HL-60/S4 (cell line): ENCODE measurements around the gene SMPD4.
"Not testable (repeated sequence)": the region's sequence is repeated elsewhere in the genome, so short reads cannot be mapped to it uniquely, and the experiment has no call there.

Experiments used
- in situ Hi-C: fragments of 300-500 bp; cut with MboI; formaldehyde crosslinking; loops from 2 replicates; pipeline ENCODE4 v1.14.3; 2022; ENCODE audit warnings: low sequenced_read_pairs

SMPD4 gene, protein sequence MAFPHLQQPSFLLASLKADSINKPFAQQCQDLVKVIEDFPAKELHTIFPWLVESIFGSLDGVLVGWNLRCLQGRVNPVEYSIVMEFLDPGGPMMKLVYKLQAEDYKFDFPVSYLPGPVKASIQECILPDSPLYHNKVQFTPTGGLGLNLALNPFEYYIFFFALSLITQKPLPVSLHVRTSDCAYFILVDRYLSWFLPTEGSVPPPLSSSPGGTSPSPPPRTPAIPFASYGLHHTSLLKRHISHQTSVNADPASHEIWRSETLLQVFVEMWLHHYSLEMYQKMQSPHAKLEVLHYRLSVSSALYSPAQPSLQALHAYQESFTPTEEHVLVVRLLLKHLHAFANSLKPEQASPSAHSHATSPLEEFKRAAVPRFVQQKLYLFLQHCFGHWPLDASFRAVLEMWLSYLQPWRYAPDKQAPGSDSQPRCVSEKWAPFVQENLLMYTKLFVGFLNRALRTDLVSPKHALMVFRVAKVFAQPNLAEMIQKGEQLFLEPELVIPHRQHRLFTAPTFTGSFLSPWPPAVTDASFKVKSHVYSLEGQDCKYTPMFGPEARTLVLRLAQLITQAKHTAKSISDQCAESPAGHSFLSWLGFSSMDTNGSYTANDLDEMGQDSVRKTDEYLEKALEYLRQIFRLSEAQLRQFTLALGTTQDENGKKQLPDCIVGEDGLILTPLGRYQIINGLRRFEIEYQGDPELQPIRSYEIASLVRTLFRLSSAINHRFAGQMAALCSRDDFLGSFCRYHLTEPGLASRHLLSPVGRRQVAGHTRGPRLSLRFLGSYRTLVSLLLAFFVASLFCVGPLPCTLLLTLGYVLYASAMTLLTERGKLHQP

DNA sequence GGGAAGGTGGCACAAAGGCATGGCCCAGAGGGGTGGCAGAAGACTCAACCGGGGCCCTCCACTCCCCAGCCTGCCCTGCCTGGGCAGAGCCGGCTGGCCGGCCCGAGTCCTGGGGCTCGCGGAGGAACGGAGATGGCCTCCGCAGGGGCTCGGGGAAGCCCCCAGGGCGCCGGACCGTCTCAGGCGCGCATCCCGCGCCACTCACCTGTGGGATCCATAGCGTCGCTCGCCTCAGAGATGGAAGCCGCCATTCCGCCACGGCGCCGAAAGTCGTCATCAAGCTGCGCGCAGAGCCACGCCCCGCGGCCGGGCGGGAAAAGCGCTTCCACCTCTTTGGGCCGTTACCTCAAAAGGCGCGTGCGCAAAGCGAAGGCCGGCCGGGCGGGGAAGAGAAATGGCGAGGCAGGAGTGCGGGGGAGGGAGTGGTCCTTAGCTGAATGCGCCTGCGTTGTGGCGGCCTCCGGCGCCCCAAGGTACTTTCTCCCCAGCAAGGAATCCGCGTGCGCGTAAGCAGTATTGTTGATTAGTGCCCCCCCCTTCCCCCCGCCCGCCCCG lies at the start of gene SMPD4:
TSS of gene SMPD4 (minus strand) at position 278 of the 555 bp plus-strand sequence. CDS start 5,010 bp downstream, outside the sequence.
- in situ Hi-C loops: no loop called here

GRCh38 chr2:130230907-130231306 lies 49.5 kb upstream of the SMPD4 start:
- in situ Hi-C loops: not testable (repeated sequence)

DNA sequence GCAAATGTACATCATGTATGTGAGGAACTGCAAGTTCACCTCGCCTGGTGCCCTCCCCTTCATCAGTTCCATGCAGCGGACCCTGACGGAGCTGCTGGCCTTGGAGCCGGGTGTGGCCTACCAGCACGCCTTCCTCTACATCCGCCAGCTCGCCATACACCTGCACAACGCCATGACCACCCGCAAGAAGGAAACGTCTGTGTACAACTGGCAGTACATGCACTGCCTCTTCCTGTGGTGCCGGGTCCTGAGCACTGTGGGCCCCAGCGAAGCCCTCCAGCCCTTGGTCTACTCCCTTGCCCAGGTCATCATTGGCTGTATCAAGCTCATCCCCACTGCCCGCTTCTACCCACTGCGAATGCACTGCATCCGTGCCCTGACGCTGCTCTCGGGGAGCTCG lies 49.0 kb upstream of the SMPD4 start:
- in situ Hi-C loops: not testable (repeated sequence)

DNA sequence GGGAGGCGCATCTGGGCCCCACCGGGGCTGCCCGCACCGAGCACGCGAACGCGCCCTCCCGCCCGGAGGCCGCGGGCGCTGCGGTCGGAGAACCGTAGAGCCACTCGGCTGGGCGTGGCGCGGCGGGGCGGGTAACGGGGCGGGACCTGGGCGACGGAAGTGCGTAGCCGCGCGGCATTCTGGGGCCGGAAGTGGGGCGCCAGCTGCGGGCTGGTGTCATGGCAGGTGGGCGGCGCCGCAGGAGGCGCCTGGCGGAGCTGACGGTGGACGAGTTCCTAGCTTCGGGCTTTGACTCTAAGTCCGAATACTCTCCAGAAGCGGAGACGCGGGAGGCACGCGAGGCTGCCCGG lies 47.7 kb upstream of the SMPD4 start:
- in situ Hi-C loops: not testable (repeated sequence)

DNA sequence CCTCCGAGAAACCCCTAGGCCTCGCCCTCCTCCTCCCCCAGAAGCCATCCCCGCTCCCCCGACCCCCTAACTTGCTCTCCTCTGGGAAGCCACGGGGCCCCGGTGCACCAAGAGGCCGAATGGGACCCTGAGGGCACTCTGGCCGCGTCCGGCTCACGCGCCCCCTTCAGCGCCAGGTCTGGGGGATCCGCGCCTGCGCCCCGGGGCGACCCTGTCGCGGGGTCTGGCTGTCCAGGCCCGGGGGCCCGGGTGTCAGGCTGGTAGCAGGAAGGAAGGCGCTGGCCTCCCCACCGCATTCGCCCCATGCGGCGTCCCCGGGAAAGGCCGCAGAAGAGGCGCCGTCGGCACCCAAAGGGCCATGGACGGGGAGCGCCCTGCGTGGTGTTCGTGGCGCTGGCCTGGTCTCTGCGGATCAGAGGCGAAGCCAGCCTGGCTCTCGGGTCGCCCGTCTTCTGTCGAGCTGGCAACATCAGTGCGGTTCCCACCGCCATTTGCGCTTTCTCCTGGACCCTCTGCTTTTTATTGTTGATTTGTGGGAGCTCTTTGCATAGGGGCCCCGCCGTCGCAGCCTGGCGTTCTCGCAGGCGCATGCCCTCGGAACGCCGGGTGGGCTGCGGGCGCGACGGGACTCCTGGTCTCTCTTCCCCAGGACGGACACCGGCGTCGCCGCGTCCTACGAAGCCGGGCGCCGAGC lies 47.2 kb upstream of the SMPD4 start:
- in situ Hi-C loops: not testable (repeated sequence)

DNA sequence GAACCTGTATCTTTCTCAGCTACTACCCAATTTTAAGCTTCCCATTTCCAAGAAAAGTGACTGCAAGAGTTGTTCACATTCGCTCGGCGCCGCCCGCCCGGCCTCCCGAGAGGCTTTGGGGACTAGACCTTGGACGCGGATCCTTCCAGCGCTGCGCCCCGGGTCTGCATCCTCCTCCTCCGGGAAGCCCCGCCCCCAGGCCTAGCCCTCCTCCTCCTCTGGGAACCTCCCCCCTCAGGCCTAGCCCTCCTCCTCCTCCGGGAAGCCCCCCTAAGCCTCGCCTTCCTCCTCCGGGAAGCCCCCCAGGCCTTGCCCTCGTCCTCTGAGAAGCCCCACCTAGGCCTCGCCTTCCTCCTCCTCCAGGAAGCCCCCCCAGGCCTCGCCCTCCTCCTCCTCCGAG lies 46.6 kb upstream of the SMPD4 start:
- in situ Hi-C loops: not testable (repeated sequence)

GRCh38 chr2:130222523-130222922 lies 41.1 kb upstream of the SMPD4 start:
- in situ Hi-C loops: not testable (repeated sequence)

- in situ Hi-C loops: not testable (repeated sequence)
Observed at GRCh38 chr2:130220505-130220904, 39.1 kb upstream of the SMPD4 start.

DNA sequence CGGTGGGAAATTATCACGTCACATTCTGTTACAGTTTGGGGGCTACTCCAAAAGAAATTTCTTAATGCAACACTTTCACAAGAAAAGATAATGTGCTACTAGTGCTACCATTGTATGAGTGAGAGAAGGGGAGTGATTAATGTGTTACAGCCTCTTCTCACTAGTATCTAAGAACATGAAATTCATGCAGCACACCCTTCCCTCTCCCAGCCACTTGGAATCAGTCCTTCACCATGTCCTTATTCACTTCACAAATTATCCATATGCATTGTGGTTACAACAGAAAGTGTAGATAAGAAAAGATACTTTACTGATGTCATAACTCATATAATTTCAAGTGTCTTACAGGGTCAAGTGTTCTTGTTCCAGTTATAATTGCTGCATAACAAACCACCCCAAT lies 37.7 kb upstream of the SMPD4 start:
- in situ Hi-C loops: not testable (repeated sequence)

DNA sequence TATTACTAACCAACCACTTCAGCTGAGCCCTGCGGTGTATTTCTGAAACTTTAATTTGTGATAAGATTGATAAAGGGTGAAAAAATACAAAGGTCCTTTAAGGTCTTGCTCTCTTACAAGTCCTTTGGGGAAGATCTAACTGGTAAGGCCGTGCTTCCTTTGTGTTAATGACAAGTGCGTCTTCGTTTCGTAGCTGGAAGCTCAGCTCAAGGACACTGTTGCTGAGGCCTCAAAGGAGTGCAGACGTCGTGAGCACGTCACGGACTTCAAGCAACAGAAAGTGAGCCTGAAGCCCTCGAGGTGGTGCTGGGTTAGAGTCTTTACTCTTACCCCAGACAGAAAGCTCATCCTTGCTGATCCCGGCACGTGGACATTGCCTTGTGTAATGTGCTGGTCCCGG lies 25.6 kb upstream of the SMPD4 start:
- in situ Hi-C loops: not testable (repeated sequence)

- in situ Hi-C loops: not testable (repeated sequence)
Observed at GRCh38 chr2:130203150-130203549, 21.7 kb upstream of the SMPD4 start.

GRCh38 chr2:130202518-130202917 lies 21.1 kb upstream of the SMPD4 start:
- in situ Hi-C loops: not testable (repeated sequence)

GRCh38 chr2:130198343-130198742 lies 16.9 kb upstream of the SMPD4 start, which contains the start of gene TUBA3E:
TSS of gene TUBA3E (minus strand) at chr2:130198439. CDS start at chr2:130198360, 79 bp downstream.
- in situ Hi-C loops: no loop called here

DNA sequence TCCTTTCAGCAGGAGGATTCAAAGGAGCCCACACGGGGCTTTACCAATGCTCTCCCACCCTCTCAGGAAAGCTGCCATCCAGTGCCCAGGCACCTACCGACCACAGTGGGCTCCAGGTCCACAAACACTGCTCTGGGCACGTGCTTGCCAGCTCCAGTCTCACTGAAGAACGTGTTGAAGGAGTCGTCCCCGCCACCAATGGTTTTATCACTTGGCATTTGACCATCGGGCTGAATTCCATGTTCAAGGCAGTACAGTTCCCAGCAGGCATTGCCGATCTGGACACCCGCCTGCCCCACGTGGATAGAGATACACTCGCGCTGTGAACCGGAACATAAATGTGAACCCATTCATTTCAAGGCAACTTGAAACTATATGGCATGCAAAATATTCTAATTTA lies 14.7 kb upstream of the SMPD4 start:
- in situ Hi-C loops: not testable (repeated sequence)

DNA sequence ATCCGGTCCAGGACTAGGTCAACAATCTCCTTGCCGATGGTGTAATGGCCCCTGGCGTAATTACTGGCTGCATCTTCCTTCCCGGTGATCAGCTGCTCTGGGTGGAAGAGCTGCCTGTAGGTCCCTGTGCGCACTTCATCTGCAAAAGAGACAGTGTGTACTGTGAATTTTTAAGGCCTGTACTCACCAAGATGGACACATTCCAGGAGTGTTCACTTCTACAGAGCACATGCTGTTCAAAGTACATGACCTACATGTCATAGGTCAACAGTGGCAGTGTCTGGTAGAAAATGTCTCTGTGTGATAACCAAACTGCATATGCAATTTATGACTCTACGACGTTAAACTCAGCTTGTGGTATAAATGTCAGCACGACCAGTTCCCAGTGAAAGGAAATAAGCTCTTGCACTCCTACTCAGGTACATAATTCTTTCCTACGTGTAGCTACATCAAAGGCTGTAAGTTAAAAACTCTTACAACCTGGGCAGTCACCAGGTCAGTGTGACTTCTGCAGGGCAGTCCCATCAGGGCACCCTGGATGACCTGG lies 13.8 kb upstream of the SMPD4 start:
- in situ Hi-C loops: not testable (repeated sequence)

GRCh38 chr2:130193824-130194223 lies 12.4 kb upstream of the SMPD4 start:
- in situ Hi-C loops: not testable (repeated sequence)

DNA sequence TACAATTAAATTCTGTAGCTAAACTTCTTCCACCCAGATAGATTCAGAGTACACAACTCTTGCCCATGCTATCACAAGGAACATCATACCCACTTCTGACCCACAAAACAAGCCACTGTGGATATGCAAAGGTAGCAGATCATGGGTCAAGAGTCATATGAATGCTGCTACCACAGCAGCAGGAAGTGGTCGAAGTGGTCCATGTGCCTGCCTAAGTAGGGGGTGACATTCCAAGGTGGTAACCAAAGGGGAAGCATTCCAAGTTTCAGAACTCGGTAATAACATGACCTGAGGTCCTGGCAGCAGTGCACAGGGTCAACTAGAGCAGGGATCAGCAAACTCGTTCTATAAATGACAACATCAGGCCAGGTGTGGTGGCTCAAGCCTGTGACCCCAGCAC lies 11.0 kb upstream of the SMPD4 start:
- in situ Hi-C loops: not testable (repeated sequence)

GRCh38 chr2:130191319-130191718 lies 9.9 kb upstream of the SMPD4 start:
- in situ Hi-C loops: not testable (repeated sequence)

- in situ Hi-C loops: no loop called here
Observed at GRCh38 chr2:130190237-130190636, 8.8 kb upstream of the SMPD4 start.

DNA sequence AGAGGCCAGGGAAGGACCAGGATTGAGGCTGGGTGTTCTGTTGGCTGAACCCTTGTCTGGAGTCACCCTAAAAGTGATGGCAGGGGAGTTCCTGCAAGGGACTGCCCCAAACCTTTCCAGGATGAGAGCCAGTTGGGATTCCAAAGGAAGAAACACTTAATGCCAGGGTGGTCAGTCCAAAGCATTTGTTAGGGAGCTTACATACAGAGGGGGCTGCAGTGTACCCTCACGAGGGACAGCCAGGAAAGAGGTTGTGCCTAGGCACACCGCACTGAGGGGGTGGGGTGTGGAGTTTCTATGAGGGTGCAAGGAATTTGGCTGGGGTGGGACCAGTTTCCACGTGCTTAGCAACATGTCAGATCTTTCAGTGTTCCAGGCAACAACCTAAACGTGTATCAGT lies 7.6 kb upstream of the SMPD4 start:
- in situ Hi-C loops: not testable (repeated sequence)
